IMR-90 (cell line): ENCODE data around the gene IGF1R. TPM values are rescaled to one million over a fixed set of nuclear protein-coding genes. Genes with fewer than 3 reads are reported as not detected.

Source experiments
- ATAC-seq: fragments of 200-7000 bp; cut with Tn5 transposase; 2 replicates; pipeline ENCODE4 v1.9.1; 2020; ENCODE audit warnings: low read depth, mild to moderate bottlenecking, moderate library complexity
- BruUV-seq: library from RNA; stranded (reverse); fragments of 400-500 nt; replicated peaks from 2 replicates; lab custom pipeline; 2021; lab: Mats Ljungman, UMichigan
- CTCF ChIA-PET: fragments of 300-600 bp; formaldehyde crosslinking; extraction: SDS; loops from one replicate; lab custom pipeline; 2021; ENCODE audit warnings: antibody characterized with exemption; lab: Yijun Ruan, JAX
- POLR2A ChIA-PET: fragments of 300-600 bp; sonication (Branson Sonifier 250); formaldehyde crosslinking; loops from one replicate; lab custom pipeline; 2022; ENCODE audit warnings: antibody characterized with exemption; ENCODE audit not compliant: unreplicated experiment; lab: Charles Lee
- DNase-seq: peaks from one replicate; pipeline ENCODE4 v3.0.0; 2013
- H2AFZ ChIP-seq: replicated peaks from 2 replicates; pipeline ENCODE3; 2013; ENCODE audit warnings: low read length, mild to moderate bottlenecking; ENCODE audit not compliant: poor library complexity
- H2AK5ac ChIP-seq: 2 replicates; pipeline ENCODE4 v1.6.1; 2013; ENCODE audit warnings: low read depth, low read length, inconsistent platforms
- H2AK9ac ChIP-seq: replicated peaks from 2 replicates; pipeline ENCODE3; 2013; ENCODE audit warnings: mild to moderate bottlenecking, low read depth, low read length, moderate library complexity; ENCODE audit not compliant: poor library complexity
- H2BK120ac ChIP-seq: 2 replicates; pipeline ENCODE4 v1.6.1; 2013; ENCODE audit warnings: low read depth, low read length, inconsistent platforms
- H2BK15ac ChIP-seq: 3 replicates; pipeline ENCODE4 v1.6.1; 2013; ENCODE audit warnings: low read depth, low read length, inconsistent platforms
- H2BK20ac ChIP-seq: 2 replicates; pipeline ENCODE4 v1.6.1; 2013; ENCODE audit warnings: low read depth, mild to moderate bottlenecking, inconsistent platforms, low read length, moderate library complexity
- H2BK5ac ChIP-seq: 2 replicates; pipeline ENCODE4 v1.6.1; 2013; ENCODE audit warnings: mild to moderate bottlenecking, low read depth, low read length, inconsistent platforms; ENCODE audit not compliant: poor library complexity, severe bottlenecking
- H3K14ac ChIP-seq: replicated peaks from 2 replicates; pipeline ENCODE4 v1.6.1; 2013; ENCODE audit warnings: low read depth, low read length, inconsistent platforms
- H3K18ac ChIP-seq: 2 replicates; pipeline ENCODE4 v1.6.1; 2013; ENCODE audit warnings: low read depth, low read length, control low read depth
- H3K23ac ChIP-seq: 2 replicates; pipeline ENCODE4 v1.6.1; 2013; ENCODE audit warnings: low read depth, low read length, inconsistent platforms
- H3K27ac ChIP-seq: 2 replicates; pipeline ENCODE4 v1.5.1; 2013; ENCODE audit warnings: mild to moderate bottlenecking, control low read depth, low read length; ENCODE audit not compliant: insufficient read depth
- H3K27me3 ChIP-seq: 2 replicates; pipeline ENCODE4 v1.6.1; 2013; ENCODE audit warnings: low read length; ENCODE audit not compliant: control insufficient read depth, insufficient read depth
- H3K36me3 ChIP-seq: 2 replicates; pipeline ENCODE4 v1.6.1; 2013; ENCODE audit warnings: low read length, mixed read lengths; ENCODE audit not compliant: control insufficient read depth, insufficient read depth
- H3K4ac ChIP-seq: 2 replicates; pipeline ENCODE4 v1.6.1; 2013; ENCODE audit warnings: low read depth, low read length, inconsistent platforms
- H3K4me1 ChIP-seq: 2 replicates; pipeline ENCODE4 v1.6.1; 2013; ENCODE audit warnings: low read length, mixed read lengths; ENCODE audit not compliant: control insufficient read depth, insufficient read depth
- H3K4me2 ChIP-seq: 2 replicates; pipeline ENCODE4 v1.6.1; 2013; ENCODE audit warnings: low read depth, mild to moderate bottlenecking, control low read depth, low read length, moderate library complexity
- H3K4me3 ChIP-seq: 2 replicates; pipeline ENCODE4 v1.5.1; 2013; ENCODE audit warnings: low read depth, mild to moderate bottlenecking, control low read depth, low read length, moderate library complexity; ENCODE audit not compliant: insufficient read depth
- H3K56ac ChIP-seq: 2 replicates; pipeline ENCODE4 v1.6.1; 2013; ENCODE audit warnings: low read length, inconsistent platforms; ENCODE audit not compliant: insufficient read depth; ENCODE audit errors: extremely low read depth
- H3K79me1 ChIP-seq, 2 experiments: 2 replicates each; pipeline ENCODE4 v1.6.1; 2013; ENCODE audit warnings: low read length in 2 of 2, inconsistent platforms in 1 of 2, low read depth in 1 of 2
- H3K9ac ChIP-seq: 2 replicates; pipeline ENCODE4 v1.6.1; 2013; ENCODE audit warnings: low read depth, low read length, control low read depth
- H3K9me1 ChIP-seq: 2 replicates; pipeline ENCODE4 v1.6.1; 2013; ENCODE audit warnings: low read length, inconsistent platforms; ENCODE audit not compliant: insufficient read depth
- H3K9me3 ChIP-seq: 2 replicates; pipeline ENCODE4 v1.6.1; 2013; ENCODE audit warnings: low read length; ENCODE audit not compliant: control insufficient read depth, insufficient read depth
- H4K20me1 ChIP-seq: 2 replicates; pipeline ENCODE4 v1.6.1; 2013; ENCODE audit warnings: low read length, inconsistent platforms; ENCODE audit not compliant: insufficient read depth
- H4K5ac ChIP-seq: 2 replicates; pipeline ENCODE4 v1.6.1; 2013; ENCODE audit warnings: mild to moderate bottlenecking, low read depth, low read length, control low read depth
- H4K8ac ChIP-seq, 2 experiments: 2 replicates each; pipeline ENCODE4 v1.6.1; 2013; ENCODE audit warnings: low read depth in 2 of 2, low read length in 2 of 2, control low read depth in 1 of 2, inconsistent platforms in 1 of 2
- H4K91ac ChIP-seq: 2 replicates; pipeline ENCODE4 v1.6.1; 2013; ENCODE audit warnings: low read depth, low read length, inconsistent platforms; ENCODE audit not compliant: insufficient read depth
- BHLHE40 ChIP-seq: fragments of 150-350 bp; IDR thresholded peaks from 2 replicates; pipeline ENCODE4 v1.6.1; 2016; ENCODE audit warnings: mild to moderate bottlenecking, low read depth, low read length
- CEBPB ChIP-seq: IDR thresholded peaks from 2 replicates; pipeline ENCODE4 v1.6.1; 2012; ENCODE audit warnings: low read depth, low read length, improper control_type of control experiment
- CHD1 ChIP-seq: IDR thresholded peaks from 2 replicates; pipeline ENCODE4 v1.6.1; 2012; ENCODE audit warnings: low read depth, low read length, improper control_type of control experiment
- CTCF ChIP-seq: conservative IDR thresholded peaks from 2 replicates; pipeline ENCODE4 v1.5.1; 2012; ENCODE audit warnings: mild to moderate bottlenecking, low read depth, low read length, improper control_type of control experiment
- ELK1 ChIP-seq: fragments of 150-350 bp; IDR thresholded peaks from 2 replicates; pipeline ENCODE4 v1.6.1; 2016; ENCODE audit warnings: low read depth, mild to moderate bottlenecking, low read length, moderate library complexity, borderline replicate concordance
- MAFK ChIP-seq: IDR thresholded peaks from 2 replicates; pipeline ENCODE4 v1.6.1; 2012; ENCODE audit warnings: low read depth, low read length, improper control_type of control experiment
- MAZ ChIP-seq: IDR thresholded peaks from 2 replicates; pipeline ENCODE4 v1.6.1; 2012; ENCODE audit warnings: low read depth, mild to moderate bottlenecking, low read length, improper control_type of control experiment, moderate library complexity, borderline replicate concordance
- MXI1 ChIP-seq: IDR thresholded peaks from 2 replicates; pipeline ENCODE4 v1.6.1; 2012; ENCODE audit warnings: low read depth, mild to moderate bottlenecking, low read length, moderate library complexity, borderline replicate concordance
- POLR2A ChIP-seq: IDR thresholded peaks from 2 replicates; pipeline ENCODE4 v1.6.1; 2012; ENCODE audit warnings: mild to moderate bottlenecking, low read depth, low read length
- RAD21 ChIP-seq: IDR thresholded peaks from 2 replicates; pipeline ENCODE4 v1.6.1; 2012; ENCODE audit warnings: low read length, improper control_type of control experiment
- SMC3 ChIP-seq: fragments of 150-350 bp; IDR thresholded peaks from 2 replicates; pipeline ENCODE4 v1.6.1; 2016; ENCODE audit warnings: low read depth, mild to moderate bottlenecking, antibody characterized with exemption, low read length, moderate library complexity
- WGBS, 2 experiments: methylation state at CpG; one replicate each; pipeline versions ENCODE4 v1.1.5 to v1.1.7; 2013; ENCODE audit warnings: missing lambda C conversion rate in 2 of 2; ENCODE audit not compliant: insufficient read length in 1 of 2; ENCODE audit errors: extremely low coverage in 2 of 2; 5-methylcytosine and 5-hydroxymethylcytosine counted together
- dilution Hi-C: fragments of 300-500 bp; cut with HindIII; formaldehyde crosslinking; loops from one replicate; pipeline ENCODE4 v1.14.3; 2018; ENCODE audit warnings: low sequenced_read_pairs; ENCODE audit not compliant: unreplicated experiment
- in situ Hi-C: fragments of 300-500 bp; cut with MboI; formaldehyde crosslinking; loops from 3 replicates; pipeline ENCODE4 v1.14.3; 2019; ENCODE audit warnings: low sequenced_read_pairs, inconsistent platforms, mixed read lengths
- intact Hi-C: fragments of 100-400 bp; cut with micrococcal nuclease; formaldehyde crosslinking; loops from 2 replicates; pipeline ENCODE4 v1.10.0; 2022
- polyA plus RNA-seq, 3 experiments: library from polyadenylated mRNA; depleted of rRNA; stranded (reverse); fragments of >200 nt; gene quantifications; 2 replicates each; pipeline ENCODE4 v1.2.3, GENCODE V29; 2012; ENCODE audit warnings: low replicate concordance in 1 of 3
- total RNA-seq: library from RNA; depleted of rRNA; stranded (reverse); fragments of >200 nt; gene quantifications from 2 replicates; pipeline ENCODE4 v1.2.3, GENCODE V29; 2012

Gene IGF1R
- total and polyA plus RNA-seq, 2 of the 4 experiments (the other 2 are of a cell fraction) = 24.0 to 24.9 TPM

GRCh38 chr15:98692213-98692612, 43.9 kb downstream of the IGF1R start (continued):
- TF ChIP-seq CTCF = no peak

- CTCF ChIA-PET = no interaction called here
- TF ChIP-seq MAZ = no peak
- TF ChIP-seq SMC3 = no peak
- no peak for TF ChIP-seq CHD1
- no peak for TF ChIP-seq ELK1
- no peak for TF ChIP-seq RAD21
- TF ChIP-seq CEBPB = no peak
- no peak for TF ChIP-seq POLR2A
- TF ChIP-seq BHLHE40 = no peak
- TF ChIP-seq MAFK = no peak
- TF ChIP-seq MXI1 = no peak
- TF ChIP-seq CTCF = no peak
Measured at GRCh38 chr15:98694161-98694560, 45.8 kb downstream of the IGF1R start.

More at GRCh38 chr15:98694161-98694560, 45.8 kb downstream of the IGF1R start:
- Histone ChIP-seq H3K79me1 (peaks cover 49 to 94% of the 10 kb centered on the region in 2 experiments), H2AK9ac (no peak overlapping the region), H2AFZ (no peak overlapping the region), H2BK120ac (no peak overlapping the region), H3K23ac (no peak overlapping the region), H3K14ac (no peak overlapping the region), H3K4ac (no peak overlapping the region), H4K20me1 (peaks cover 99% of the 10 kb centered on the region), H3K4me2 (no peak overlapping the region), H2AK5ac (no peak overlapping the region), H3K36me3 (no peaks in the 10 kb centered on the region), H2BK15ac (no peak overlapping the region), H3K9ac (no peak overlapping the region), H3K27me3 (no peaks in the 10 kb centered on the region), H3K4me3 (no peak overlapping the region), H3K9me1 (peaks cover 53% of the 10 kb centered on the region), H4K5ac (no peak overlapping the region), H3K18ac (no peak overlapping the region), H3K56ac (no peak overlapping the region), H4K8ac (no peak overlapping the region), H4K91ac (no peak overlapping the region), H3K4me1 (peaks cover 22% of the 10 kb centered on the region), H3K27ac (no peak overlapping the region), H2BK20ac (no peak overlapping the region), H3K9me3 (no peaks in the 10 kb centered on the region), H2BK5ac (no peak overlapping the region)
- no CpG with 5 or more reads among the region's 6 CpGs for WGBS, 2 experiments
- ATAC-seq = no peak
- BruUV-seq = no TSS peak
- no peak for DNase-seq
- intact Hi-C loops (no loop called here), in situ Hi-C loops (no loop called here), dilution Hi-C loops (no loop called here)
- POLR2A ChIA-PET = no interaction called here
